H9 (cell line): ENCODE results near the gene COA7. TPM values are rescaled to one million over a fixed set of nuclear protein-coding genes. Genes with fewer than 3 reads are reported as not detected.

Experiments
- DNase-seq: peaks from one replicate; pipeline ENCODE4 v3.0.0-alpha.2; 2017
- H2AFZ ChIP-seq: one replicate; pipeline ENCODE4 v1.6.1; 2013; ENCODE audit warnings: mild to moderate bottlenecking, low read length, control low read depth, moderate library complexity
- H2AK5ac ChIP-seq: 2 replicates; pipeline ENCODE4 v1.6.1; 2013; ENCODE audit warnings: low read length, control low read depth, mixed read lengths; ENCODE audit not compliant: insufficient read length
- H2BK120ac ChIP-seq: one replicate; pipeline ENCODE4 v1.6.1; 2013; ENCODE audit warnings: low read depth, mild to moderate bottlenecking, low read length, control low read depth, inconsistent platforms; ENCODE audit not compliant: poor library complexity, severe bottlenecking
- H2BK12ac ChIP-seq: 2 replicates; pipeline ENCODE4 v1.6.1; 2013; ENCODE audit warnings: low read length, control low read depth, mixed read lengths, low read depth; ENCODE audit not compliant: insufficient read length
- H2BK15ac ChIP-seq: 2 replicates; pipeline ENCODE4 v1.6.1; 2013; ENCODE audit warnings: low read depth, low read length, control low read depth
- H2BK20ac ChIP-seq: one replicate; pipeline ENCODE4 v1.6.1; 2013; ENCODE audit warnings: low read depth, mild to moderate bottlenecking, low read length, control low read depth, inconsistent platforms; ENCODE audit not compliant: poor library complexity, severe bottlenecking
- H2BK5ac ChIP-seq: 2 replicates; pipeline ENCODE4 v1.6.1; 2013; ENCODE audit warnings: low read length, control low read depth, mixed read lengths; ENCODE audit not compliant: insufficient read length
- H3K14ac ChIP-seq: 2 replicates; pipeline ENCODE4 v1.6.1; 2013; ENCODE audit warnings: low read length, control low read depth; ENCODE audit not compliant: insufficient read depth
- H3K18ac ChIP-seq: 2 replicates; pipeline ENCODE4 v1.6.1; 2013; ENCODE audit warnings: low read depth, mild to moderate bottlenecking, mixed read lengths, low read length, control low read depth; ENCODE audit not compliant: insufficient read length
- H3K23ac ChIP-seq: 2 replicates; pipeline ENCODE4 v1.6.1; 2013; ENCODE audit warnings: low read length, control low read depth, mixed read lengths, low read depth; ENCODE audit not compliant: insufficient read length
- H3K23me2 ChIP-seq: 2 replicates; pipeline ENCODE4 v1.6.1; 2013; ENCODE audit warnings: low read depth, mild to moderate bottlenecking, mixed read lengths, low read length, control low read depth; ENCODE audit not compliant: insufficient read length, poor library complexity, severe bottlenecking
- H3K27ac ChIP-seq: 2 replicates; pipeline ENCODE4 v1.5.1; 2013; ENCODE audit warnings: low read length, control low read depth, mixed read lengths, low read depth; ENCODE audit not compliant: insufficient read length
- H3K27me3 ChIP-seq: 2 replicates; pipeline ENCODE4 v1.6.1; 2013; ENCODE audit warnings: low read length, control low read depth, inconsistent platforms; ENCODE audit not compliant: insufficient read depth
- H3K4ac ChIP-seq: 2 replicates; pipeline ENCODE4 v1.6.1; 2013; ENCODE audit warnings: low read depth, mild to moderate bottlenecking, control low read depth, inconsistent platforms, low read length, moderate library complexity
- H3K4me1 ChIP-seq: 2 replicates; pipeline ENCODE4 v1.6.1; 2013; ENCODE audit warnings: low read length, control low read depth, inconsistent platforms; ENCODE audit not compliant: insufficient read depth
- H3K4me2 ChIP-seq: 2 replicates; pipeline ENCODE4 v1.6.1; 2013; ENCODE audit warnings: low read length, control low read depth, mixed read lengths; ENCODE audit not compliant: insufficient read length, insufficient read depth
- H3K56ac ChIP-seq: 2 replicates; pipeline ENCODE4 v1.6.1; 2013; ENCODE audit warnings: low read depth, mild to moderate bottlenecking, mixed read lengths, low read length, control low read depth; ENCODE audit not compliant: insufficient read length
- H3K79me1 ChIP-seq: 2 replicates; pipeline ENCODE4 v1.6.1; 2013; ENCODE audit warnings: low read depth, mild to moderate bottlenecking, moderate library complexity, low read length, control low read depth, inconsistent platforms; ENCODE audit not compliant: insufficient read depth, poor library complexity, severe bottlenecking
- H3K79me2 ChIP-seq: 2 replicates; pipeline ENCODE4 v1.6.1; 2013; ENCODE audit warnings: low read length, control low read depth, inconsistent platforms; ENCODE audit not compliant: insufficient read depth
- H3K9ac ChIP-seq: 2 replicates; pipeline ENCODE4 v1.6.1; 2013; ENCODE audit warnings: low read length, control low read depth, mixed read lengths; ENCODE audit not compliant: insufficient read length; ENCODE audit errors: extremely low read depth
- H3K9me3 ChIP-seq: one replicate; pipeline ENCODE4 v1.6.1; 2013; ENCODE audit warnings: low read depth, low read length, inconsistent platforms; ENCODE audit not compliant: control insufficient read depth
- H3T11ph ChIP-seq: one replicate; pipeline ENCODE4 v1.6.1; 2013; ENCODE audit warnings: mild to moderate bottlenecking, low read length, control low read depth, inconsistent platforms
- H4K20me1 ChIP-seq: one replicate; pipeline ENCODE4 v1.6.1; 2013; ENCODE audit not compliant: control insufficient read depth, insufficient read length, insufficient read depth
- H4K5ac ChIP-seq: 2 replicates; pipeline ENCODE4 v1.6.1; 2013; ENCODE audit warnings: low read depth, mild to moderate bottlenecking, mixed read lengths, low read length, control low read depth; ENCODE audit not compliant: insufficient read length
- H4K8ac ChIP-seq: replicated peaks from 2 replicates; pipeline ENCODE4 v1.6.1; 2013; ENCODE audit warnings: low read length, control low read depth, mixed read lengths, low read depth; ENCODE audit not compliant: insufficient read length
- H4K91ac ChIP-seq: 2 replicates; pipeline ENCODE4 v1.6.1; 2013; ENCODE audit warnings: low read depth, mild to moderate bottlenecking, moderate library complexity, mixed read lengths, low read length, control low read depth; ENCODE audit not compliant: insufficient read length
- H3K27ac Mint-ChIP-seq, 3 experiments: 2 replicates in 2 of 3; 3 replicates in 1 of 3; pipeline ENCODE4 v1.8.0; 2020 to 2021; ENCODE audit warnings: mixed read lengths in 3 of 3, mild to moderate bottlenecking in 1 of 3, moderate library complexity in 1 of 3
- H3K27me3 Mint-ChIP-seq: 2 replicates; pipeline ENCODE4 v1.8.0; 2021; ENCODE audit warnings: low read depth, mild to moderate bottlenecking, moderate library complexity, mixed read lengths
- H3K36me3 Mint-ChIP-seq, 3 experiments: 2 replicates in 2 of 3; 3 replicates in 1 of 3; pipeline ENCODE4 v1.8.0; 2020 to 2021; ENCODE audit warnings: low read depth in 3 of 3, mixed read lengths in 3 of 3; ENCODE audit not compliant: insufficient read depth in 1 of 3
- H3K4me1 Mint-ChIP-seq, 2 experiments: 2 replicates each; pipeline ENCODE4 v1.8.0; 2020; ENCODE audit warnings: mixed read lengths in 2 of 2
- H3K4me3 Mint-ChIP-seq, 2 experiments: 2 replicates in 1 of 2; 3 replicates in 1 of 2; pipeline ENCODE4 v1.8.0; 2020 to 2021; ENCODE audit warnings: mild to moderate bottlenecking in 2 of 2, mixed read lengths in 2 of 2, moderate library complexity in 1 of 2
- H3K9me3 Mint-ChIP-seq, 2 experiments: 2 replicates in 1 of 2; 3 replicates in 1 of 2; pipeline ENCODE4 v1.8.0; 2020; ENCODE audit warnings: mild to moderate bottlenecking in 2 of 2, mixed read lengths in 2 of 2, moderate library complexity in 1 of 2
- WGBS: extraction: QIAGEN DNeasy Blood & Tissue Kit; methylation state at CpG from one replicate; pipeline ENCODE4 v1.1.7; 2013; ENCODE audit warnings: missing lambda C conversion rate, low lambda C conversion rate, mixed read lengths; ENCODE audit not compliant: insufficient read length; ENCODE audit errors: extremely low coverage; 5-methylcytosine and 5-hydroxymethylcytosine counted together
- total RNA-seq: library from RNA; stranded (reverse); gene quantifications from 2 replicates; pipeline ENCODE4 v1.2.1, GENCODE V29; 2021
- TF ChIP-seq, protein P1 (sequence below): fragments of 200-600 bp; sonication (generic); conservative IDR thresholded peaks from 3 replicates; pipeline ENCODE4 v1.8.0; 2021; ENCODE audit warnings: antibody characterized with exemption, mild to moderate bottlenecking

COA7 gene
- total RNA-seq, 1 experiment from 2014 or later, result 69.1 TPM

DNA sequence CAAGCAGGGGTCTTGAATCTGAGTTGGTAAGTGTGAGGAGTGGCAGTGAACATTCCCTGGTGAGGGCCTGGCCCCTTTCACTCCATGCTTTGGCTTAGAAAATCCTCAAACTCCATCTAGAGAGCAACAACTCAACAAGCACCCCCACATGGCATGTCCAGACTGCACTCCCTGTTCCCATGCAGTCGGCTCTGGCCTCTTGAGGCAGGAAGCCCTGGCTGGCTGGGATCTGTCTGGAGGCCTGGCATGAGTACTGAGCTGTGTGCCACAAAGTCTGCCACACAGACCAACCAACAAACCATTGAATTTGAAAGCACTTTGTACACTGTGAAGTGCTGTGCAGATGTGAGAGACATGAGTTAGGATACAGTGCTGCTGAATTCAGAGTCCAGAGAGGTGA, 25.2 kb downstream of the COA7 start:
- no peaks in the 10 kb centered on the region for H4K20me1 ChIP-seq
- H3K4ac ChIP-seq, result no peak overlapping the region
- H2BK5ac ChIP-seq, result no peak overlapping the region
- H4K5ac ChIP-seq, result no peak overlapping the region
- no peak overlapping the region for H2AFZ ChIP-seq
- no peak overlapping the region for H2BK20ac ChIP-seq
- no peak overlapping the region for H3K18ac ChIP-seq
- no peak overlapping the region for H2BK120ac ChIP-seq
- Mint-ChIP-seq H3K27me3 (no peaks in the 10 kb centered on the region), H3K27ac (peak overlapping the region in 2 of 3 experiments; percentile 9 to 59; a peak in 5 of 7 replicates), H3K36me3 (peaks cover 0 to 1% (median 0%) of the 10 kb centered on the region in 3 experiments; a peak in 1 of 7 replicates), H3K9me3 (no peaks in the 10 kb centered on the region), H3K4me1 (peaks cover 8 to 9% of the 10 kb centered on the region in 2 experiments), H3K4me3 (no peak overlapping the region)
- no peak overlapping the region for H3K4me2 ChIP-seq
- no peak overlapping the region for H3K9ac ChIP-seq
- no CpG with 5 or more reads among the region's 1 CpG for WGBS
- H2AK5ac ChIP-seq, result no peak overlapping the region
- no peaks in the 10 kb centered on the region for H3K79me1 ChIP-seq
- no peaks in the 10 kb centered on the region for H3K9me3 ChIP-seq
- TF ChIP-seq, protein P1, sequence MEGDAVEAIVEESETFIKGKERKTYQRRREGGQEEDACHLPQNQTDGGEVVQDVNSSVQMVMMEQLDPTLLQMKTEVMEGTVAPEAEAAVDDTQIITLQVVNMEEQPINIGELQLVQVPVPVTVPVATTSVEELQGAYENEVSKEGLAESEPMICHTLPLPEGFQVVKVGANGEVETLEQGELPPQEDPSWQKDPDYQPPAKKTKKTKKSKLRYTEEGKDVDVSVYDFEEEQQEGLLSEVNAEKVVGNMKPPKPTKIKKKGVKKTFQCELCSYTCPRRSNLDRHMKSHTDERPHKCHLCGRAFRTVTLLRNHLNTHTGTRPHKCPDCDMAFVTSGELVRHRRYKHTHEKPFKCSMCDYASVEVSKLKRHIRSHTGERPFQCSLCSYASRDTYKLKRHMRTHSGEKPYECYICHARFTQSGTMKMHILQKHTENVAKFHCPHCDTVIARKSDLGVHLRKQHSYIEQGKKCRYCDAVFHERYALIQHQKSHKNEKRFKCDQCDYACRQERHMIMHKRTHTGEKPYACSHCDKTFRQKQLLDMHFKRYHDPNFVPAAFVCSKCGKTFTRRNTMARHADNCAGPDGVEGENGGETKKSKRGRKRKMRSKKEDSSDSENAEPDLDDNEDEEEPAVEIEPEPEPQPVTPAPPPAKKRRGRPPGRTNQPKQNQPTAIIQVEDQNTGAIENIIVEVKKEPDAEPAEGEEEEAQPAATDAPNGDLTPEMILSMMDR, result no peak
- no peaks in the 10 kb centered on the region for H3K23me2 ChIP-seq
- H3K23ac ChIP-seq, result no peak overlapping the region
- no peaks in the 10 kb centered on the region for H3K79me2 ChIP-seq
- no peak overlapping the region for H2BK12ac ChIP-seq
- no peak overlapping the region for H3T11ph ChIP-seq
- H3K27ac ChIP-seq, result no peak overlapping the region
- H4K91ac ChIP-seq, result no peak overlapping the region
- H3K27me3 ChIP-seq, result no peaks in the 10 kb centered on the region
- H2BK15ac ChIP-seq, result no peak overlapping the region
- H4K8ac ChIP-seq, result no peak overlapping the region
- no peak for DNase-seq
- no peaks in the 10 kb centered on the region for H3K4me1 ChIP-seq
- no peak overlapping the region for H3K14ac ChIP-seq
- no peak overlapping the region for H3K56ac ChIP-seq
